Adrenal gland (tissue), 12 donors: ENCODE results near the gene SLC25A51. TPM values are rescaled to one million over a fixed set of nuclear protein-coding genes. Genes with fewer than 3 reads are reported as not detected.
"Not testable (repeated sequence)": the region's sequence is repeated elsewhere in the genome, so short reads cannot be mapped to it uniquely, and the experiment has no call there.

Source experiments
- DNase-seq, 7 donors: peaks; one replicate each; pipeline ENCODE4 v3.0.0-alpha.2; 2019 to 2020
- H3K27ac ChIP-seq, 5 donors: fragments of 200-600 bp; sonication (generic) in 4 of 5; 1 replicate in 3 of 5; 2 replicates in 2 of 5; pipeline versions ENCODE4 v1.5.1 to v1.8.0; 2016 to 2020; ENCODE audit warnings: mild to moderate bottlenecking in 1 of 5
- H3K27me3 ChIP-seq: fragments of 200-600 bp; 2 replicates; pipeline ENCODE4 v1.8.0; 2021
- H3K36me3 ChIP-seq, 2 donors: fragments of 200-600 bp; replicated peaks in 1 of 2; 1 replicate in 1 of 2; 2 replicates in 1 of 2; pipeline versions ENCODE4 v1.5.1 to v1.8.0; 2018 to 2022
- H3K4me1 ChIP-seq, 2 donors: fragments of 200-600 bp; replicated peaks in 1 of 2; 1 replicate in 1 of 2; 2 replicates in 1 of 2; pipeline versions ENCODE4 v1.5.1 to v1.8.0; 2018 to 2021
- H3K4me3 ChIP-seq, 4 donors: fragments of 200-600 bp; sonication (generic) in 3 of 4; one replicate each; pipeline ENCODE4 v1.5.1; 2016 to 2018
- H3K9me3 ChIP-seq, 3 donors: fragments of 200-600 bp; sonication (generic) in 1 of 3; replicated peaks in 1 of 3; 1 replicate in 2 of 3; 2 replicates in 1 of 3; pipeline versions ENCODE4 v1.5.1 to v1.8.0; 2016 to 2021
- CTCF ChIP-seq, 6 experiments: fragments of 450-650 bp in 4 of 6; fragments of 200-600 bp in 2 of 6; sonication (generic) in 1 of 6; IDR thresholded peaks; 1 replicate in 5 of 6; 2 replicates in 1 of 6; pipeline versions ENCODE4 v1.5.1 to v1.8.0; 2016 to 2021; ENCODE audit warnings: antibody characterized with exemption in 6 of 6, mild to moderate bottlenecking in 2 of 6, moderate library complexity in 1 of 6
- POLR2A ChIP-seq, 2 donors: fragments of 450-650 bp; IDR thresholded peaks; one replicate each; pipeline ENCODE4 v1.6.1; 2017; ENCODE audit warnings: antibody characterized with exemption in 2 of 2, mild to moderate bottlenecking in 2 of 2, moderate library complexity in 1 of 2
- WGBS, 4 donors: extraction: QIAGEN DNeasy Blood & Tissue Kit in 2 of 4; methylation state at CpG; one replicate each; pipeline versions ENCODE4 v1.1.5 to v1.1.7; 2013 to 2017; 5-methylcytosine and 5-hydroxymethylcytosine counted together
- intact Hi-C, 2 donors: fragments of 100-400 bp; cut with DNase I; formaldehyde crosslinking; loops; one replicate each; pipeline versions ENCODE4 v1.14.1 to v1.15.0; 2022 to 2023
- polyA plus RNA-seq, 3 donors: library from polyadenylated mRNA; stranded (reverse); fragments of 200-250 nt in 2 of 3; fragments of 350-450 nt in 1 of 3; fragmentation: Illumina TruSeq in 1 of 3; extraction: RNeasy Lipid Tissue Mini Kit (QIAGEN cat#74804) in 1 of 3; gene quantifications; one replicate each; pipeline ENCODE4 v1.2.3, GENCODE V29; 2013 to 2014
- total RNA-seq, 9 donors: library from RNA; depleted of rRNA in 4 of 9; stranded (reverse); fragments of >200 nt in 4 of 9; fragments of 120-200 nt in 1 of 9; fragmentation: NEBNext Ultra II Directional in 1 of 9; extraction: Animal tissue kit (Norgen Biotek cat#: 25700) in 1 of 9; gene quantifications; one replicate each; pipeline versions ENCODE4 v1.1.0 to v1.2.4, GENCODE V29; 2013 to 2023
- donor health status: healthy with polysubstance abuse.
- donor health status: Bipolar disorder and iron deficiency.
- donor health status: DM: yes; HTN: yes; CAD: no.
- donor health status: DM: no; HTN: no; CAD: no.
- donor health status: DM: no; HTN: no; CAD: no.
- donor health status: DM: yes; HTN: yes; CAD: no.

SLC25A51 gene
- total and polyA plus RNA-seq, 12 donors = 3.8 to 28.3 (median 20.7) TPM

GRCh38 chr9:37914154-37914551 is 10.2 kb upstream of the SLC25A51 start:
- DNase-seq = no peak
- intact Hi-C loops = loop anchor here (5.0 to 10.0 kb wide), 2 partner anchors 248 to 451 kb away; no protein-coding TSS in a partner anchor
- 76 to 92% (median 82%) methylated on average over 8 of the region's 8 CpGs for WGBS, 4 donors
- no peaks in the 10 kb centered on the region for H3K9me3 ChIP-seq
- no peak for TF ChIP-seq CTCF (IDR thresholded peaks at IDR 0.05)
- no peak overlapping the region for H3K4me3 ChIP-seq
- H3K4me1 ChIP-seq = no peaks in the 10 kb centered on the region
- H3K27me3 ChIP-seq = no peaks in the 10 kb centered on the region
- no peak overlapping the region for H3K27ac ChIP-seq
- no peaks in the 10 kb centered on the region for H3K36me3 ChIP-seq

GRCh38 chr9:37913480-37914153 is 9.7 kb upstream of the SLC25A51 start:
- DNase-seq = peak; percentile 77 to 95 (median 86)
- TF ChIP-seq POLR2A (IDR thresholded peaks at IDR 0.05) (no peak), CTCF (IDR thresholded peaks at IDR 0.05) (peak; percentile 98 to 99 (median 99))
- Histone ChIP-seq H3K36me3 (no peaks in the 10 kb centered on the region), H3K9me3 (no peaks in the 10 kb centered on the region), H3K27me3 (no peaks in the 10 kb centered on the region), H3K4me1 (no peaks in the 10 kb centered on the region), H3K4me3 (no peak overlapping the region), H3K27ac (no peak overlapping the region)
- 48 to 68% (median 58%) methylated on average over 8 to 11 of the region's 11 CpGs for WGBS, 4 donors
- intact Hi-C loops = loop anchor here (5.0 to 10.0 kb wide), 2 partner anchors 249 to 451 kb away; no protein-coding TSS in a partner anchor

- 52 to 64% (median 57%) methylated on average over 5 to 6 of the region's 6 CpGs for WGBS, 4 donors
- Histone ChIP-seq H3K4me3 (no peak overlapping the region), H3K36me3 (no peaks in the 10 kb centered on the region), H3K27me3 (no peaks in the 10 kb centered on the region), H3K27ac (no peak overlapping the region), H3K9me3 (no peaks in the 10 kb centered on the region), H3K4me1 (no peaks in the 10 kb centered on the region)
- no peak for TF ChIP-seq CTCF (IDR thresholded peaks at IDR 0.05)
- TF ChIP-seq POLR2A (IDR thresholded peaks at IDR 0.05) = no peak
- intact Hi-C loops = loop anchor here (5.0 to 10.0 kb wide), 2 partner anchors 251 to 454 kb away; no protein-coding TSS in a partner anchor
- peak in 1 of 7 donors; percentile 38 for DNase-seq
These were observed 7.3 kb upstream of the SLC25A51 start for GRCh38 chr9:37911271-37911681.

- intact Hi-C loops = loop anchor here (5.0 to 10.0 kb wide), 2 partner anchors 252 to 455 kb away; no protein-coding TSS in a partner anchor
- H3K27ac ChIP-seq = no peak overlapping the region
These were observed 6.3 kb upstream of the SLC25A51 start for GRCh38 chr9:37910271-37910670.

GRCh38 chr9:37909836-37910235 is 5.9 kb upstream of the SLC25A51 start:
- peak in 1 of 7 donors; percentile 41 for DNase-seq
- not testable (repeated sequence) for H3K27ac ChIP-seq, H3K9me3 ChIP-seq, H3K27me3 ChIP-seq, H3K4me3 ChIP-seq, H3K4me1 ChIP-seq, H3K36me3 ChIP-seq
- WGBS, 4 donors = 76 to 86% (median 82%) methylated on average over 5 of the region's 5 CpGs
- intact Hi-C loops = loop anchor here (5.0 to 10.0 kb wide), 8 partner anchors 105 to 455 kb away; partner anchors contain the start of genes DCAF10 (in 1 of the 2), POLR1E (in 1 of the 2) and TRMT10B (in 1 of the 2)

More at GRCh38 chr9:37910271-37910670, 6.3 kb upstream of the SLC25A51 start:
- Histone ChIP-seq H3K4me1 (no peaks in the 10 kb centered on the region), H3K9me3 (no peaks in the 10 kb centered on the region), H3K36me3 (no peaks in the 10 kb centered on the region), H3K4me3 (no peak overlapping the region), H3K27me3 (no peaks in the 10 kb centered on the region)
- WGBS, 4 donors = 85 to 94% (median 89%) methylated on average over 4 of the region's 4 CpGs
- peak in 1 of 7 donors; percentile 35 for DNase-seq
- no peak for TF ChIP-seq CTCF (IDR thresholded peaks at IDR 0.05)
- no peak for TF ChIP-seq POLR2A (IDR thresholded peaks at IDR 0.05)
